CD14-positive monocyte (primary cell): ENCODE results near the gene CLRN3. TPM values are rescaled to one million over a fixed set of nuclear protein-coding genes. Genes with fewer than 3 reads are reported as not detected.

ENCODE experiments used
- DNase-seq, 3 donors: peaks; one replicate each; pipeline ENCODE4 v3.0.0-alpha.2; 2011 to 2022
- H2AFZ ChIP-seq: 2 replicates; pipeline ENCODE4 v1.6.0; 2012; ENCODE audit warnings: mild to moderate bottlenecking, low read depth, low read length, inconsistent platforms; ENCODE audit not compliant: insufficient read depth, poor library complexity, severe bottlenecking
- H3K27ac ChIP-seq, 2 donors: 1 replicate in 1 of 2; 2 replicates in 1 of 2; pipeline ENCODE4 v1.5.1; 2012 to 2013; ENCODE audit warnings: low read length in 2 of 2, control low read depth in 1 of 2, inconsistent platforms in 1 of 2, low read depth in 1 of 2, mild to moderate bottlenecking in 1 of 2
- H3K27me3 ChIP-seq, 2 donors: one replicate each; pipeline versions ENCODE4 v1.6.0 to v1.6.1; 2011 to 2013; ENCODE audit warnings: low read length in 2 of 2; ENCODE audit not compliant: control insufficient read depth in 2 of 2, insufficient read depth in 2 of 2
- H3K36me3 ChIP-seq, 2 donors: replicated peaks in 1 of 2; 1 replicate in 1 of 2; 2 replicates in 1 of 2; pipeline versions ENCODE4 v1.5.1 to v1.6.1; 2012 to 2013; ENCODE audit warnings: low read length in 2 of 2, control low read depth in 1 of 2, inconsistent platforms in 1 of 2, mild to moderate bottlenecking in 1 of 2; ENCODE audit not compliant: insufficient read depth in 2 of 2, control insufficient read depth in 1 of 2
- H3K4me1 ChIP-seq, 2 donors: 1 replicate in 1 of 2; 2 replicates in 1 of 2; pipeline versions ENCODE4 v1.5.1 to v1.6.1; 2012 to 2013; ENCODE audit warnings: low read length in 2 of 2, control low read depth in 1 of 2, inconsistent platforms in 1 of 2, mild to moderate bottlenecking in 1 of 2, moderate library complexity in 1 of 2; ENCODE audit not compliant: insufficient read depth in 2 of 2, control insufficient read depth in 1 of 2
- H3K4me2 ChIP-seq: replicated peaks from 2 replicates; pipeline ENCODE3; 2012; ENCODE audit warnings: low read length, moderate library complexity, mild to moderate bottlenecking; ENCODE audit not compliant: poor library complexity, severe bottlenecking; ENCODE audit errors: extremely low read depth
- H3K4me3 ChIP-seq, 3 experiments: fragments of 200-600 bp in 1 of 3; sonication (generic) in 1 of 3; replicated peaks in 1 of 3; 1 replicate in 2 of 3; 2 replicates in 1 of 3; pipeline ENCODE4 v1.5.1; 2011 to 2013; ENCODE audit warnings: low read length in 3 of 3, mild to moderate bottlenecking in 3 of 3, control low read depth in 2 of 3, low read depth in 2 of 3, inconsistent platforms in 1 of 3, moderate library complexity in 1 of 3
- H3K79me2 ChIP-seq: 2 replicates; pipeline ENCODE4 v1.6.0; 2012; ENCODE audit warnings: mild to moderate bottlenecking, control low read depth, inconsistent platforms, low read length, moderate library complexity; ENCODE audit not compliant: insufficient read depth
- H3K9ac ChIP-seq: 2 replicates; pipeline ENCODE4 v1.6.0; 2017; ENCODE audit warnings: low read length, mild to moderate bottlenecking; ENCODE audit not compliant: insufficient read depth, poor library complexity, severe bottlenecking
- H3K9me3 ChIP-seq, 2 donors: replicated peaks in 1 of 2; 1 replicate in 1 of 2; 2 replicates in 1 of 2; pipeline versions ENCODE4 v1.5.1 to v1.6.1; 2012 to 2013; ENCODE audit warnings: low read length in 2 of 2, control low read depth in 1 of 2; ENCODE audit not compliant: control insufficient read depth in 1 of 2, insufficient read depth in 1 of 2
- H4K20me1 ChIP-seq: 2 replicates; pipeline ENCODE4 v1.6.0; 2012; ENCODE audit warnings: mild to moderate bottlenecking, low read length, control low read depth, moderate library complexity; ENCODE audit not compliant: insufficient read depth
- H3K27ac Mint-ChIP-seq, 7 donors: one replicate each; pipeline ENCODE4 v1.8.0; 2020; ENCODE audit warnings: mild to moderate bottlenecking in 7 of 7, mixed read lengths in 7 of 7, moderate library complexity in 6 of 7, inconsistent platforms in 2 of 7
- H3K27me3 Mint-ChIP-seq, 3 donors: one replicate each; pipeline ENCODE4 v1.8.0; 2021 to 2022; ENCODE audit warnings: low read depth in 3 of 3, mild to moderate bottlenecking in 3 of 3, mixed read lengths in 3 of 3, moderate library complexity in 3 of 3, inconsistent platforms in 1 of 3
- H3K36me3 Mint-ChIP-seq, 2 donors: one replicate each; pipeline ENCODE4 v1.8.0; 2020; ENCODE audit warnings: mixed read lengths in 2 of 2, inconsistent platforms in 1 of 2, mild to moderate bottlenecking in 1 of 2
- H3K4me1 Mint-ChIP-seq: one replicate; pipeline ENCODE4 v1.8.0; 2020; ENCODE audit warnings: mild to moderate bottlenecking, mixed read lengths
- H3K4me3 Mint-ChIP-seq, 2 donors: one replicate each; pipeline ENCODE4 v1.8.0; 2020; ENCODE audit warnings: mild to moderate bottlenecking in 2 of 2, mixed read lengths in 2 of 2, moderate library complexity in 1 of 2
- H3K9me3 Mint-ChIP-seq, 7 donors: one replicate each; pipeline ENCODE4 v1.8.0; 2020 to 2022; ENCODE audit warnings: mixed read lengths in 7 of 7, mild to moderate bottlenecking in 6 of 7, moderate library complexity in 6 of 7, inconsistent platforms in 2 of 7
- CTCF ChIP-seq: fragments of 200-600 bp; IDR thresholded peaks from one replicate; pipeline ENCODE4 v1.8.0; 2022; ENCODE audit warnings: antibody characterized with exemption, mild to moderate bottlenecking
- WGBS: methylation state at CpG from one replicate; pipeline ENCODE4 v1.1.5; 2013; ENCODE audit warnings: missing lambda C conversion rate; ENCODE audit not compliant: insufficient coverage; 5-methylcytosine and 5-hydroxymethylcytosine counted together
- intact Hi-C, 2 donors: fragments of 100-400 bp; cut with micrococcal nuclease; formaldehyde crosslinking; loops; one replicate each; pipeline versions ENCODE4 v1.15.0 to v1.15.1; 2023
- polyA plus RNA-seq, 3 donors: library from polyadenylated mRNA; depleted of rRNA in 1 of 3; unstranded in 2 of 3; stranded (reverse) in 1 of 3; fragments of 300-500 nt in 2 of 3; fragments of >200 nt in 1 of 3; fragmentation: Illumina TruSeq in 2 of 3; gene quantifications; 1 replicate in 2 of 3; 2 replicates in 1 of 3; pipeline ENCODE4 v1.2.3, GENCODE V29; 2012 to 2021

The CLRN3 gene
- polyA plus RNA-seq, 3 donors = 0.16 TPM; not detected in 2

DNA sequence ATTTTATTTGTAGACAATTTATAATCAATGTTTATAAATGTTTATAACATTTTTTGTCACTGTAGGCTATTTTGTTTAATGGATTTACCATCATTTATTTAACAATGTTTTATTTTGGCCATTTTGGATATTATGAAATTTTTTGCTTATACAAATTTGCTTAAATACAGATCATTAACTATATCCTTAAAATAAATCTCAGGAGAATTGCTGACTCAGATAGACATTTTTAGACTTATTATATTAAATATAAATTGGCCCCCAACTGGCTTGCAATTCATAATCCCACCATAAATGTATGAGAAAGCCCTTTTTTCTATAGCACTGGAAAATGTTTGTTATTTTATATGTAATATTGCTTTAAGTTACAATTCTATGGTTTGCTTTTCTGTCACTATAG, 3.8 kb upstream of the CLRN3 start:
- no peaks in the 10 kb centered on the region for H4K20me1 ChIP-seq
- no peaks in the 10 kb centered on the region for H3K79me2 ChIP-seq
- no peak overlapping the region for H3K4me2 ChIP-seq
- peaks cover 0 to 2% (median 0%) of the 10 kb centered on the region in 3 donors for H3K27me3 Mint-ChIP-seq
- no peak overlapping the region for H3K27ac Mint-ChIP-seq
- TF ChIP-seq CTCF = no peak
- H3K36me3 ChIP-seq = no peaks in the 10 kb centered on the region
- H3K9ac ChIP-seq = no peak overlapping the region
- H3K4me3 Mint-ChIP-seq = no peak overlapping the region
- no peak for DNase-seq
- H3K4me3 ChIP-seq = no peak overlapping the region
- H3K27me3 ChIP-seq = no peaks in the 10 kb centered on the region
- H3K27ac ChIP-seq = no peak overlapping the region
- intact Hi-C loops = no loop called here
- no peaks in the 10 kb centered on the region for H3K36me3 Mint-ChIP-seq
- H2AFZ ChIP-seq = no peak overlapping the region
- H3K4me1 Mint-ChIP-seq = peaks cover 19% of the 10 kb centered on the region
- H3K4me1 ChIP-seq = peaks cover 13 to 24% of the 10 kb centered on the region in 2 donors
- peaks cover 0 to 8% (median 2%) of the 10 kb centered on the region in 7 donors for H3K9me3 Mint-ChIP-seq
- no peaks in the 10 kb centered on the region for H3K9me3 ChIP-seq

- Mint-ChIP-seq H3K36me3 (no peaks in the 10 kb centered on the region), H3K27ac (no peak overlapping the region), H3K9me3 (peaks cover 0 to 8% (median 2%) of the 10 kb centered on the region in 7 donors), H3K4me1 (peaks cover 30% of the 10 kb centered on the region), H3K4me3 (no peak overlapping the region), H3K27me3 (peaks cover 0 to 2% (median 0%) of the 10 kb centered on the region in 3 donors)
- no peak overlapping the region for H3K27ac ChIP-seq
- peaks cover 23 to 34% of the 10 kb centered on the region in 2 donors for H3K4me1 ChIP-seq
- no peaks in the 10 kb centered on the region for H3K36me3 ChIP-seq
- H3K27me3 ChIP-seq = no peaks in the 10 kb centered on the region
- H4K20me1 ChIP-seq = no peaks in the 10 kb centered on the region
- no peak for DNase-seq
- TF ChIP-seq CTCF = no peak
- no peak overlapping the region for H3K9ac ChIP-seq
- H3K4me2 ChIP-seq = no peak overlapping the region
- no peak overlapping the region for H2AFZ ChIP-seq
- H3K4me3 ChIP-seq = no peak overlapping the region
- no CpG with 5 or more reads among the region's 1 CpG for WGBS
- H3K79me2 ChIP-seq = no peaks in the 10 kb centered on the region
- intact Hi-C loops = no loop called here
- no peaks in the 10 kb centered on the region for H3K9me3 ChIP-seq
These were observed 1.4 kb upstream of the CLRN3 start for GRCh38 chr10:127894146-127894545.
